NCI-H345 (cell line): Measurements from ENCODE around the gene TMEM237.
"Not testable (repeated sequence)": the region's sequence is repeated elsewhere in the genome, so short reads cannot be mapped to it uniquely, and the experiment has no call there.

Source experiments
- DNase-seq: peaks from one replicate; lab custom pipeline; 2025; lab: John Stamatoyannopoulos, UW

Gene TMEM237, protein sequence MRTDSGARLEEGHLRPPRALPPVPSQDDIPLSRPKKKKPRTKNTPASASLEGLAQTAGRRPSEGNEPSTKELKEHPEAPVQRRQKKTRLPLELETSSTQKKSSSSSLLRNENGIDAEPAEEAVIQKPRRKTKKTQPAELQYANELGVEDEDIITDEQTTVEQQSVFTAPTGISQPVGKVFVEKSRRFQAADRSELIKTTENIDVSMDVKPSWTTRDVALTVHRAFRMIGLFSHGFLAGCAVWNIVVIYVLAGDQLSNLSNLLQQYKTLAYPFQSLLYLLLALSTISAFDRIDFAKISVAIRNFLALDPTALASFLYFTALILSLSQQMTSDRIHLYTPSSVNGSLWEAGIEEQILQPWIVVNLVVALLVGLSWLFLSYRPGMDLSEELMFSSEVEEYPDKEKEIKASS

DNA sequence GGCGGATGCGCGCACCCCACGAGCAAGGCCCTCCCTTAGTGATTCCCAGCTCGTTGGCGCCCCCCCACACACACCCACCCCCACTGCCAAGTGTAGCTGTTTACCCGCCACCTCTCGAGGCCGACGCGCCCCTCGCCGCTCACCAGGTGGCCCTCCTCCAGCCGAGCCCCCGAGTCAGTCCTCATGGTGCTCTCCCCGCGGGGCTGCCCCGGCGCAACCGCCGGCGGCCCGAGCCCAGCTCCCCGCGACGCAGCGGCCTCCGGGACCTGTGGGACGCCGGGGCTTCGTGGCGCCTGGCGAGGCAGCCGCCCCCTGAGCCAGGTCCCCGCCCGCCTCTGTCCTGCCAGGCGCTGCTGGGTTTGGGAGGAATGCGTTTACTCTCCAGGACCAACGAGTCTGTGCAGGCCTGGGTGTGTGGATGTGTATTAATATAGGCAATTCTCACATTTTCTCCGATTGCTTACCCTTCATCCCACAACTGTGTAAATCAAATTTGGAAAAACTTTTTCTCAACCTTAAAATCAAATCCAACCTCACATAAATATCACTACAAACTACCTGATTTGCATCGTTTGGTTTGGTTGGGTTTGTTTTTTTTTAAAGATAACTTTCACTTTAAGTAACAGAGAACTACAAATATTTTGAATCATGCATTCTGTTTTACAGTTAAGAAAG lies at the start of gene TMEM237:
Gene TMEM237, minus strand, starts transcription at position 288 of the 675 bp plus-strand sequence. Its CDS starts 103 bp downstream, at position 185.
- peak; percentile 41 for DNase-seq

DNA sequence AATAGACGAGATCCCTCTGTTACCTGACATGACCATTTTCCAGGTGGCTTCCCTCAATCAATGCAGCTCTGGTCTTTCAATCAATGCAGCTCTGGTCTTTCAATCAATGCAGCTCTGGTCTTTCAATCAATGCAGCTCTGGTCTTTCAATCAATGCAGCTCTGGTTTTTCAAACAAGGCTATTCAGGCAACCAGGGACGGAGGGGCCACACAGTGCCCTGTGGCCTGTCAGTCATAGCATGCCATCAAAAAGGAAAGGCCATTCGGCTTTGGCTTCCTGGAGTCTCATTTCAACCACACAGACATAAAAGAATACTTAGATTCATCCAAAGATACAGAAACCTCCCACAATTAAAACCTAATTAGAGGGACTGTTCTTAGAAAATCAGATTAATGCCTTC lies 41.9 kb upstream of the TMEM237 start:
- DNase-seq, result no peak

DNA sequence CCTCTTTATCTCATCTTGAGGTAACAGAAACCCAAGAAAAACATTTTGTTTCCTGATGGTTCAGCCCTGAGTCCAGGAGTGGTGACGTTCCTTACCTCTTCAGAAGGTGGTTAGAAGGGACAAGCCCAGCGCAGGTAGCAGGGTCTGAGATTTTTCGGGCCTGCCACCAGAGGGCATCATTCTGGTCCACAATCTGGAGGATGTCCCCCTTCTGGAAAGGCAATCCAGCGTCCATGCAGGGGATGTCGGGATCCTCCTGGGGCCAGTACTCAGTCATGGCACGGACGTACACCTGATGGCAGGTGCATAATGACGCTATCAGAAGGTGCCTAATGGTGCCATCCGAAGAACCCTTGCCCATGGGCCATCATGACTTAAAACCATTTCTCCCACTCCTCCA lies 37.4 kb upstream of the TMEM237 start:
- DNase-seq, result no peak

DNA sequence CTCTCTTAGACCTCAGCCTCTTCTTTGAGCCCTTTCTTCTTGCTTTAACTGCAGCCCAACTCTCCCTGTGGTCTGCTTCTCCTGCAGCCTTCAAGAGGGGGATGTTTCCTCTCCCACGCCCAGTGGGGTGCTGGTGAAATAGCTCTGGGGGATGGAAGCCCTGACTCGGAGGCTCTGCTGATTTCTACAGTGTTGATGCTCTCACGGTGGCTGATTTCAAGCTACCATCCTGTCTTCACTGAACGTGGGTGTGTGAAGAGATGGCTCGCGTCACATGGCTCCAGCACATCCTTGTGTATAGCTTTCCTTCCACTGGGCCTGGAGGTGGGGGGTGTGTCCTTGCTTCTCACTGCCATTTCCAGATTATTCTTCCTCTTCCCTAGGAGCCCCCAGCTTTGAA lies 35.1 kb upstream of the TMEM237 start:
- no peak for DNase-seq

DNA sequence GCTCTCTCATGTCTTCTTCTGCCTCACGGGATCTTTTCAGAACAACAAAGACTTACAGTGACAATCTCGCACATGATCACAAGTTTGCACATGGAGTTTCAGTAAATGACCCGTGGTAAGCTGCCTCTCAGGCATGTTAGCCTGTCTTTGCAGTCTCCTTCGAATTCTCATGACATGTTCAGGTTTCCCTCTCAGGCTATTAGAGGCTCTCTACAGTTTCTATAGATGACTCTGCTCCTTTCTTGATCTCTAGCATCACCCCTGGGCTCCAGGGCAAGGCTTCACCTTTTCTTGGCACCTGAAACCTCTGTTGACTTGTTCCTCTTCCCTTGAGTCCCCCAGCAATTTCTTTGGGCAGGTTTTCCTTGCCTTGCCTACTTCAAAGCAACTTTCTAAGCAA lies 32.2 kb upstream of the TMEM237 start:
- no peak for DNase-seq

DNA sequence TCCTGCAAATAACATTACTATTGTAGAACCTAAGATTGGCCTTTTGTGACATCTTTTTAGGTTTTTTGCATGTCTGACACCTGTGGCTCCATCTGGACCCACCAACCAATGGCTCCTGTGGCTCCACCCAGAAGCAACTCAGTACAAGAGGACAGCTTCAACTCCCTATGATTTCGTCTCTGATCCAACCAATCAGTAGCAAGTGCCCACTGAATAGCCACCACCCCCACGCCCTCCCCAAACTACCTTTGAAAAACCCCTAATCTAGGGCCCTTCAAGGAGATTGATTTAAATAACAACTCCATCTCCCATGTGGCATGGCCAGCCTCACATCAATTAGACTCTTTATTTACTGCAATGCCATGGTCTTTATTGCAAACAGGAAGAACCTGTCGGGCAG lies 31.5 kb upstream of the TMEM237 start:
- DNase-seq, result no peak

DNA sequence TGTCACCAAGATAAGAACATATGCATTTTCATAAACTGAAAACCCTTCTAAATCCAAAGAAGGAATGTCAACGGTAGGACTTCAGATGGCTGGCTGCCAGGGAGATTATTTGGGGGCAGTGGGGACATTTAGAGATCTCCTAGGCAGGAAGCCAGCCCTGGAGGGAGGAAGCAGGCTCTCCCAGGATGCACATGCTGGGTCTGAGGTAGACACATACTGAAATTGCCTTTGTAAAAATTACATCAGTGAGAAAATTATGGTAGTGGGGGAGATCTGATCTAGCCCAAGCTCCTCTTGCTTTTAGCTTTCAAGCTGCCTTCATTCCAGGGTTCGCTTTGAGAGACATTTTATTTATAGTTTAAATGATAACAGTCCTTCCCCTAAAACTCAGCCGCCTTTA lies 31.0 kb upstream of the TMEM237 start:
- DNase-seq, result no peak

DNA sequence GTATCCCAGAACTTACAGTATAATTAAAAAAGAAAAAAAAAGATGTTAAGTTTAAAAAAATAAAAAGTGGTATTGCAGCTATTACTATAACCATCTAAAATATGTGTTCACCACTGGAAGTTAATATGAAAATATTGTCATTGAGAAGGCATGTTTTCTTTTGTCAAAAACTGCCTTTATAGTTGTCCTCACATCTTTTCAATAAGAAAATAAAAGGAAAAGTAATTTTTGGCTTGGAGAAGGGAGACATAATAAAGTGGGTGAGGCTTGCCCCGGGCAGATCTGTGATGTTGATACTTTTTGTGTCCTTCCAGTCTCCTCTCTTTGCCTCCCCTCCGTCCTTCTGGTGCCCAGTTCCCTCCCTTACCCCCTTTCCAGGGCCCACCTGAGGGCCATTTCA lies 30.2 kb upstream of the TMEM237 start:
- no peak for DNase-seq

DNA sequence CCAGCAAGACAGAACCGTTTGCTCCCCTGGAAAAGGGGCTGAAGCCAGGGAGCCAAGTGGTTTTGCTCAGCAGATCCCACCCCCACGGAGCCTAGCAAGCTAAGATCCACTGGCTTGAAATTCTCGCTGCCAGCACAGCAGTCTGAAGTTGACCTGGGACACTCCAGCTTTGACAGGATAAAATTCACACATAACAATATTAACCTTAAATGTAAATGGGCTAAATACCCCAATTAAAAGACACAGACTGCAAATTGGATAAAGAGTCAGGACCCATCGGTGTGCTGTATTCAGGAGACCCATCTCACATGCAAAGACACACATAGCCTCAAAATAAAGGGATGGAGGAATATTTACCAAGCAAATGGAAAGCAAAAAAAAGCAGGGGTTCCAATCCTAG lies 27.9 kb upstream of the TMEM237 start:
- not testable (repeated sequence) for DNase-seq

DNA sequence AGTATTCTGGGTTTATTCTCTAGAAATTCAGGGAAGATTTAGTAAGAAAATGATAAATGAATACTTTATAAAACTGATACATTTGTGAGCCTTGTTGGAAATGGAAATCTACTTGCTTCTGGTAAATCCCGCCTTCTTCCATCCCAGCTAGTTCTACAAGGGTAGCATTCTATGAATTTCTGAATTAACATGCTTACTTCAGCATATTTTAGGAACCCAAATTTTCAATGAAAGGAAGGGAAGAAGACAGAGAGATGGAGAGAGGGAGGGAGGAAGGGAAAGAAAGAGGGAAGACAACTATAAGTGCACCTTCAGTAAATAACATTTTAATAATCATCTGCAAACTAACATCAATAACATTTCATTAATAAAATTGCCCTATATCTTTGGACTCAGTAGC lies 26.6 kb upstream of the TMEM237 start:
- no peak for DNase-seq

DNA sequence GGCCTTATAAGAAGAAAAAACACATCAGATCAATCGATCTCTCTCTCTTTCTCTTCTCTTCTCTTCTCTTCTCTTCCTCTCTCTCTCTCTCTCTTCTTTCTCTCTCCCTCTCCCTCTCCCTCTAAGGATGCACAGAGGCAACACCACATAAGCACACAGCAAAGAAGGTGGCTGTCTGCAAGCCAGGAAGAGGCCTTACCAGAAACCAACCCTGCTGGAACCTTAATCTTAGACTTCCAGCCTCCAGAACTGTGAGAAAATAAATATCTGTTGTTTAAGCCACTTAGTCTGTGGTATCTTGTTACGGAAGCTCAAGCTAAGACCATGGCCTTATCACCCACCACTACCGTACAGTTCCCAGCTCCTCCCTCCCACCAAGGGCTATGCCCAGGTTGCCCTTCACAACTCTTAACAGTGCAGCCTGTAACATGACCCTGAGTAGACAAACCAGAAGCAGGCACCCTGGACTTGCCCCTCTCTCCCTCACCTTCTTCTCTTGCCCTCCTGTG lies 25.2 kb upstream of the TMEM237 start:
- no peak for DNase-seq

DNA sequence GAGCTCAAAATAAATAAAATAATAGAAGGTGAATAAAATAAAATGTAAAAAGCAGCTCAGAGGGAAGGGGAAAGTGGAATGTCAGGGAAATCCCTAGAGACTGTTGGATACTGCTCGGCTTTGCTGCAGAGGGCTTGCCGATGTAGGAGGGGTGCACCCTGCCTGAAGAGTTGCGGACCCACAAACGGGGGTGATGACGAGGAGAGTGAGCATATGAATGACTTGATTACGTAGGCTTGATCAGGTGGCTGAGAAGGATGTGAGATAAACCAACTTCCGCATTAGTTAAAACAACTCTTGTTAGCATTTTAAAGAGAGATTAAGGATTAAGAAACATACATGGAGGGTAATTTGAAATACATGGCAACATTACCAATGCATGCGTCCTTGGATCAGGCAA lies 21.0 kb upstream of the TMEM237 start:
- DNase-seq, result no peak

DNA sequence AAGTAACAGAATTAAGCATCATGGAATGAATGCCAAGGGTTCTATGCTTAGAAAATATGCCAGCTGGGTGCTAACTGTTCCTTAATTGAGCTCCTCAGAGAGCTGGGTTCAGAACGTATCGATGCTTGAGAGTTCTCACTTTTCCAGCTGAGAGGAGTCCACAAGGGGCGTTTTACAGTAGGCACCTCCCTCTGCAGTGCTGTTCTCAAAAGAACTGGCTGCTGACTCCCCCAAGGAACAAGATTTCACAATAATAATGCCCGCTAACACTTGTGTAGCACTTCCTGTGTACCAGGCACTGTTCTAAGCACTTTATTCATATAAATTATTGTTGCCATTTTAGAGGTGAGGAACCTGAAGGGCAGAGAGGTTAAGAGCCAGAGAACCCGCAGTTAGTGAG lies 18.1 kb upstream of the TMEM237 start:
- DNase-seq, result no peak

DNA sequence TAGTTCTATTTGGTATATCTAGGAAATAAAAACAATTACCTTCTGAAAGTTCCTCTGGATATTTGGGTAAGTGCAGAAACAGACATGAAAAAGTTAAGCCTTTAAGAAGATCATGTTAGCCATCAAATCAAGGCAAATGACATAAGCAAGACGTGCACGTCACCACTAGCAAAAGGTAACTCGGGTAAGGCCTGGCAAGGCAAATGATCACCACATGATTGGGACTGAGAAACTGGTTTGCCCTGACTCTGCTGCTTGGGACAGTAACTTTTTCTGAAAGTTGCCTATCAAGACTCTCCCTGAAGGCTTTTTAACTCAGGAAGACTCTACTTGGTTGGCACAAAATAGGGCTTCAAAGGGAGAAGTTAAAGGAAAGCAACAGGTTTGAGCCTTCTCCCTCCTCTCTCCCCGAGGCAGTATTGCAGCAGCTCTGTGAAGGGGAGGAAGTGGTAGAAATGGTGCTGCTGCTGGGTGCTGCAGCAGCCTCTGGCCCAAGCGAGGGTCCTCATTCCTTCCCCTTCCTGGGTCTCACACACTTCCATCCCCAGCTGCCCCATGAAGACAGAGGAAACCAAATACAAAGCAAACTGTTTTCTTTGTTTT lies 17.1 kb upstream of the TMEM237 start:
- DNase-seq, result no peak

DNA sequence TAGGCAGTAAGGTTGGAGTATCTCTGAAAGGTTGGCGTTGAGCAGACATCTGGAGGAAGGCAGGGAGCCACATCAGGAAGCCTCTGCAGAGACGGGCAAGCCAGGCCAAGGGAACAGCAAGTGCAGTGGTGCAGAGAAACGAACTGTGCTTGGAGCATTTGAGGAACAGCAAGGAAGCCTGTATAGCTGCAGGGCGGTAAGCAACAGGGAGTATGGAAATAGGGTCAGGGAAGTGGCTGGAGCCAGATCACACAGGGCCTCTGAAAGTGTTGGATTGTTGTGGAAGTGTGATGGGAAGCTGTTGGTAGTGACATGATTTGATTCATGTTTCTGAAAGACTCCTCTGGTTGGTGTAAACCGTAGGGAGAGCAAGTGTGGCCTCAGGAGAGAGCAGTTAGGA lies 13.4 kb upstream of the TMEM237 start:
- no peak for DNase-seq

DNA sequence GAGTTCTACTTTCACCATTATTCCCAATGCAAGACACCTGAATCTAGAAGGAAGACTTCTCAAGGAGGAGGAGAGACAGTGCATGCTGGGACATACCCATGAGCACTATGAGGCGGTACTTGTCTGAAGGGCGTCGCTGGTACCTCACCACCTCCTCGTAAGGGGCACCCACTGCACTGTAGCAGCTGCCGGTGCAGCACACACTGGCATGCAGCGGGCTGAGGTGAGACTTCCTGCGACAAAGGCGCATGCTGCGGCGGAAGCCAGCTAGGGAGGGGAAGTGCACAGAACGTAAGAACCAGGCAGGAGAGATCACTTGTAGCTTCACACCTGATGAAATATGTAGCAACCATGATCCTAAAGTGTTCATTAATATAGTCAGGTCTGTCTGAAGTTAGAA lies 12.8 kb upstream of the TMEM237 start:
- no peak for DNase-seq

DNA sequence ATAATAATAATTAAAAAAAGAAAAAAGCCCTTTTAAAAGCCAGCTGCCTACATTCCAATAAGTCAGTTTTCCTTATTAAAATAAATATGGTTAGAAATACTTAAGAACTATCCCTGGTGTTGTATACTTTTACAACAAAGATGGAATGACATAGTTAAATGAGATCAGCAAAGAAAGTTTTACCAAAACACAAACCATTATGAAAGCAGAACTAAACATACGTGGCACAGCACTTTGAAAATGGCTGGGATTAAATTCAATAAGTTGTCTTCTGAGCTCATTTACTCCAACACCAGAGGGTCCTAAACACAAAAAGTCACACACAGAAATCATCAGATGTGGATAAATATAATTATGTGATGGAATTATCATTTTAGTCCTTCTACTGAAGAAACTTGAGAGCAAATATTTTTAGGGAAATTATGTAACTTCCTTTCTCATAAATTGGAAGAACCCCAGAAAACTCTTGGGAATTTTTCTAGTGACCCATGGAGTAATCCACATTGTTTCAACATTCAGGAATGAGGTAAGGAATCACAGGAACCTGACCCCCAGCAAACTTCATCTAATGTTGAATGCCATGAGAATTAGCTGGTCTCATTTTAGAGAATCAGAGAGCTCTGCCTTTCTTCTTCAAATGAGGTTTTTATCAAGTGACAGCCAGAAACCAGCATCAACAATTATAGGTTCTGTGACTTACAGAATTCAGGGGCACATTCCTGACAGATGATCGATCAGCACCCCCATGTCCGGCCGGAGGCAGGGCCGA lies 11.5 kb upstream of the TMEM237 start:
- DNase-seq, result no peak

DNA sequence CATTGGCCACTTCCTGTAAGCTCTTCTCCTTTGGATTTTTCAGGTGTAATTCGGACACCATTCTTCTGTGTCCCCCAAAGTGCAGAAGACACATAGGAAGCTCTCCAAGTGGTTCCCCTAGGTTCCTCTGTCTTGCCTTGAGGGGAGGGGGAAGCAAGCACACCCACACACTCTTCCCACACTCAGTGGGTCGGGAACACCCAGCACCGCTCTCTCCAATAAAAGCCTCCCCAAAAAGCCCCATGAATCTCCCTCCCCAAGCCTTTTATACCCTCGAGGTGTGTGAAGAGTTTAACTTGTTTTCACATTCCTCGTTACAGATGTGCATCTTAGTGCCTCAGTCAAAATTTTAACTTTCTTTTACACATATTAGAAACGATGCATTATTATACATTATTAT lies 9.9 kb upstream of the TMEM237 start:
- no peak for DNase-seq

DNA sequence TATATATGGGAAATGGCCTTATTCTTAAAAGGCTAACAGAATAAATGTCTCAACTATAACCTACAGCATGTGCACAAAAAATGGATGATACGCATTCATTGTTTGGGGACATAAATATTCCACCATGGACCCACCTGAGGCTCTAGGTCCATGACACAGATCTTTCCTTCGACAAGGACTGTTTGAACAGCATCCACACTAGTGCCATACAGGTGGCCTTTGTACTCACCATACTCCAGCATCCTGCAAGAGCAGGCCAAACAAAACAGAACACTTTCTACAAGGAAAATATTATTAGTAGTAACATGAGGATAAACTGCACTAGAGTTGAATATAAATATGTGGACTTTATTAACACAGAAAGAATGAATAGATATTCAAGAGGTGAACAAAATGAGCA lies 6.1 kb upstream of the TMEM237 start:
- DNase-seq, result no peak

DNA sequence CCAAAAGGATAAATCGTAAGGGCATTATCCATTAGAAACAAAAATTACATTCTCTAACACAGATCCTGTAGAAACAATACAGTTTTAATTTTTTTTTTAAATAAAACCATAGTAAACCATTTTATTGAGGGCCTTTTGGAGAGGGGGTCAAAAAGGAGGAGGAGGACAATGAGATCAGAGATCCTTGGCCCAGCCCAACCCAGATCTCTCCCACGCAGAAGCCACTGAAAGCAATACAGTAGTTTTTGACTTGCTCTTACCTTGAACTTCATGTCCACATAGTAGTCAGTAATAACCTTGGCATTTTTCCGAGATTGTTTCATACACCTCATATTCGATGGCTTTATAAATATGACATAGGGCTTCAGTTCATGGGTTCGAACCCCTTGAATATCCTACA lies 4.1 kb upstream of the TMEM237 start:
- DNase-seq, result no peak

DNA sequence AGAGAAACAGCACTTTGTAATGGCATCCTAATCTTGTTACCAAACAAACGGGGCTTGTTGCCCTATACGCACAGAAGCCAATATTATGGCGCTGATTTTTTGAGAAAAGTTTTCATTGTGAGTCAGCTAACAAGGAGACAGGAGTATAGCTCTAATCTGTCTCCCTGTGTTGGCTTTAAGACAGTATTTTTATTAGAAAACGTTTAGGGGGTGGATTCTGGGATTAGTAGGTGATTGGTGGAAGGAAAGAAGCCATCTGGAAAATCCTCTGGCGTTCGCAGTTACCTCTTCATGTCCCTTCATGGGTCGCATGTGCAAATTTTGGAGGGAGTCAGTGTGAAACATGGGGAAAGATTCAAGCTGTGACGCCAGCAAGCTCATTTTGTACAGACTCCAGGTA lies 698 bp upstream of the TMEM237 start:
- DNase-seq, result no peak

DNA sequence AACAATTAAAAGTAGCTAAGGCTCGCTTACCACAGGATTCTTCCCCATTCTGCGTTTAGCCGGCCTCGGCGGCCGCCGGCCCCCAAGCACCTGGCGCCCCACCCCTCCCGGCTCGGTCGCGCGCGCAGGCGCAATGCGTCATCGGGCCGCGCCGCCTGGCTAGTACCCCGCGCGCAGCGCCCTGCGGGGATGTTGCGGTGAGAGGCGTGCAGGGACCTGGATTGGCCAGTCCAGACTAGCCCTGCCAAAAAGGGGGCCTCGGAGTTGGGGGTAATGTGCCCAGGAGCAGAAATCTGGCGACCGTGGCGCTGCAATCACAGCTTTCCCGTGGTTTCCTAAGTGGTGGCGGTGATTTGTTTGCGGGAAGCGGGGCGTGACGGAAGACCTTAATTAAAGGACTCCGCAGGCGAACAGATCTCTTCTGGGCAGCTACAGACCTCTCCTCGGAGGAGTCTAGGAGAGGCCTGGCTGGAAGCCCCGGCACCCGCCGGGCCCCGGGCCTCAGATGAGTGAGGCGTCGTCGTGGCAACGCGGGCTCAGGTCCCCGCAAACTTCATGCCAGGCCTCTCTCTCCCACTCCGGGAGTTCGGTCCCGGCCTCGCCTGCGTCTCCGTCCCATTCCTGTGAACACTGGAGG lies 606 bp downstream of the TMEM237 start:
- peak; percentile 87 for DNase-seq
